ENCODE measurements around the gene CEMIP.

The CEMIP gene

GRCh38 chr15:80887148-80887547 lies 108.0 kb downstream of the CEMIP start:
- DNase-seq (ENCODE audit: extremely low spot score): no peak
- POLR2A ChIA-PET: no interaction called here
- CTCF ChIA-PET: no interaction called here
- no peak for TF ChIP-seq CTCF (IDR thresholded peaks at IDR 0.05; ENCODE audit: control extremely low read depth, extremely low read depth, low read depth, missing control alignments)

DNA sequence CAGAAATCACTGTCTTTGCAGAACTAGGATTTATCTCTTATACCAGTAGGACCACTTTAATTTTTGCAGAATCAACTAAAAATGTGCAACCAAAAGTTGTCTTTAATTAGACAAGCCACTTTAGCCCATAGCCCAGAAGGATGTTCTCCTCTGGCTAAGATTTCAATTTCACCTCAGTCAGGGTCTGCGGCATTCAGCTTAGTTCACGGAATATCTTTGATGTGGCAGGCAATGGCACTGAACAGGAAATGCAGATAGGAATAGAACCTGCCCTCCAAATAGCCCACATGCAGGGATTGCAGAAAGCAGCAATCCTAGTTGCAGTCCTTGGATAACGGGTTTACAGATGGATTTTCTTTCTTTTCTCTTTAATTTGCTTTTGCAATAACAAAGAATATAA lies 109.7 kb downstream of the CEMIP start:
- ChIA-PET CTCF (no interaction called here), POLR2A (no interaction called here)
- no peak for TF ChIP-seq CTCF (IDR thresholded peaks at IDR 0.05; ENCODE audit: control extremely low read depth, extremely low read depth, low read depth, missing control alignments)
- DNase-seq (ENCODE audit: extremely low spot score): no peak

DNA sequence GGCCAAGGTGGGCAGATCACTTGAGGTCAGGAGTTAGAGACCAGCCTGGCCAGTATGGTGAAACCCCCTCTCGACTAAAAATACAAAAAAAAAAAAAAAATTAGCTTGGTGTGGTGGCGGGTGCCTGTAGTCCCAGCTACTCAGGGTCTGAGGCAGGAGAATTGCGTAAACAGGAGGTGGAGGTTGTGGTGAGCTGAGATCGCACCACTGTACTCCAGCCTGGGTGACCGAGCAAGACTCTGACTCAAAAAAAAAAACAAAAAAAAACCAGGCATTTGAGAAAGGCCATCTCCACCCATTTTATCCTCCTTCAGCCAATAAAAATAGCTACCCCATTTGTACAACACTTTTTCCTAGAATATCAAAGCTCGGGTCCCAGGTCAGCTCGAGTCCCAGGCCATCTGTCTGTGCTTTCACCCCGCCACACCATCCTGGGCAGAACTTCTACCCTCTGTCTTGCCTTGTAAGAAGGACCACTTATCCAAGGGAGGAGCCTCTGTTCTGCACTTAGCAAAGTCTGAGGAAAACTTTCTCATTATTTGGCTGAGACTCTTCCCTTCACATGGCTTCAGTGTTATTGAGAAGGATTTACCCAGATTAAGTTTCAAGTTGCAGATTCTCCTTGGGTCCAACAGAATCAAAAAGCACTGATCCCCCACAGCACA lies 111.3 kb downstream of the CEMIP start:
- POLR2A ChIA-PET: interaction anchor here (0.6 kb wide), 1 partner anchor 1650 kb away, joined by 3 read pairs; the partner anchor contains the start of gene RPS17
- DNase-seq (ENCODE audit: extremely low spot score): no peak
- CTCF ChIA-PET: no interaction called here

GRCh38 chr15:80891006-80891405 lies 111.8 kb downstream of the CEMIP start:
- ChIA-PET POLR2A (no interaction called here), CTCF (no interaction called here)
- DNase-seq (ENCODE audit: extremely low spot score): no peak
- no peak for TF ChIP-seq CTCF (IDR thresholded peaks at IDR 0.05; ENCODE audit: control extremely low read depth, extremely low read depth, low read depth, missing control alignments)

More for the DNA sequence above, 111.3 kb downstream of the CEMIP start:
- no peak for TF ChIP-seq CTCF (IDR thresholded peaks at IDR 0.05; ENCODE audit: control extremely low read depth, extremely low read depth, low read depth, missing control alignments)

GRCh38 chr15:80892414-80892813 lies 113.2 kb downstream of the CEMIP start:
- no peak for DNase-seq (ENCODE audit: extremely low spot score)
- POLR2A ChIA-PET: no interaction called here
- TF ChIP-seq CTCF (IDR thresholded peaks at IDR 0.05; ENCODE audit: control extremely low read depth, extremely low read depth, low read depth, missing control alignments): no peak
- CTCF ChIA-PET: no interaction called here

DNA sequence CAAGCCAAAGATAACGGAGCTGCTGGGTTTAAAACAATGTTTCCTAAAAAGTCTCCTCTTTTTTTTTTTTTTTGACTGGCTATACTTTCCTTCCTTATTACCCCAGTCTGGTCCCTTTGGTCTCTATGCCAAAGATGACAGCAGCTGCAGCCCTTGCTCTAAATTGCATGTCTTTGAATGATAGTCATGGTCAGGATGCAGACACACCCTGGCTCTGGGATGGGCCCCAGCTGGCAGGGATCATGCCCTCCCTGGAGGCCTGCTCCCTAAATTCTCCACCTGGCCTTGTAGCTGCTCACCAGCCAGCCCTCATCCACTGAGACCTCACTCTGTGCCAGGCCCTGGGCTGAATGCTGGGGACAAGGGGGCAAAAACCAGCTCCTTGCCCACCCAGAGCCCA lies 114.6 kb downstream of the CEMIP start:
- DNase-seq (ENCODE audit: extremely low spot score): no peak
- ChIA-PET POLR2A (no interaction called here), CTCF (interaction anchor here (1.1 kb wide), 1 partner anchor 9 kb away, joined by 5 read pairs; no protein-coding TSS in a partner anchor)
- no peak for TF ChIP-seq CTCF (IDR thresholded peaks at IDR 0.05; ENCODE audit: control extremely low read depth, extremely low read depth, low read depth, missing control alignments)

Data from GM10248 (cell line).